Left ventricle myocardium inferior (tissue), 1 donor: ENCODE data around the gene NBDY. TPM values are rescaled to one million over a fixed set of nuclear protein-coding genes. Genes with fewer than 3 reads are reported as not detected.

ENCODE experiments used
- DNase-seq: peaks from one replicate; pipeline ENCODE4 v3.0.0-alpha.2; 2020
- H3K27ac ChIP-seq: fragments of 200-600 bp; replicated peaks from 2 replicates; pipeline ENCODE4 v1.8.0; 2021
- H3K27me3 ChIP-seq: fragments of 200-600 bp; 2 replicates; pipeline ENCODE4 v1.8.0; 2021; ENCODE audit warnings: low read depth
- H3K36me3 ChIP-seq: fragments of 200-600 bp; 2 replicates; pipeline ENCODE4 v1.8.0; 2021
- H3K4me1 ChIP-seq: fragments of 200-600 bp; 2 replicates; pipeline ENCODE4 v1.8.0; 2021
- H3K4me3 ChIP-seq: fragments of 200-600 bp; 2 replicates; pipeline ENCODE4 v1.8.0; 2021; ENCODE audit warnings: mild to moderate bottlenecking, moderate library complexity
- H3K9me3 ChIP-seq: fragments of 200-600 bp; replicated peaks from 2 replicates; pipeline ENCODE4 v1.8.0; 2021
- intact Hi-C: fragments of 100-400 bp; cut with micrococcal nuclease; formaldehyde crosslinking; loops from one replicate; pipeline ENCODE4 v1.11.0; 2022
- total RNA-seq: library from RNA; stranded (reverse); fragmentation: NEBNext Ultra II Directional; extraction: Animal tissue kit (Norgen Biotek cat#: 25700); gene quantifications from one replicate; pipeline ENCODE4 v1.2.1, GENCODE V29; 2021
- TF ChIP-seq, protein P1 (sequence below): fragments of 200-600 bp; IDR thresholded peaks from 2 replicates; pipeline ENCODE4 v1.8.0; 2021; ENCODE audit warnings: antibody characterized with exemption, mild to moderate bottlenecking, borderline replicate concordance
- donor health status: DM: no; HTN: yes; CAD: no; lungs with severe emphysema.

The NBDY gene
- total RNA-seq, 1 donor from 2014 or later, result 26.5 TPM

DNA sequence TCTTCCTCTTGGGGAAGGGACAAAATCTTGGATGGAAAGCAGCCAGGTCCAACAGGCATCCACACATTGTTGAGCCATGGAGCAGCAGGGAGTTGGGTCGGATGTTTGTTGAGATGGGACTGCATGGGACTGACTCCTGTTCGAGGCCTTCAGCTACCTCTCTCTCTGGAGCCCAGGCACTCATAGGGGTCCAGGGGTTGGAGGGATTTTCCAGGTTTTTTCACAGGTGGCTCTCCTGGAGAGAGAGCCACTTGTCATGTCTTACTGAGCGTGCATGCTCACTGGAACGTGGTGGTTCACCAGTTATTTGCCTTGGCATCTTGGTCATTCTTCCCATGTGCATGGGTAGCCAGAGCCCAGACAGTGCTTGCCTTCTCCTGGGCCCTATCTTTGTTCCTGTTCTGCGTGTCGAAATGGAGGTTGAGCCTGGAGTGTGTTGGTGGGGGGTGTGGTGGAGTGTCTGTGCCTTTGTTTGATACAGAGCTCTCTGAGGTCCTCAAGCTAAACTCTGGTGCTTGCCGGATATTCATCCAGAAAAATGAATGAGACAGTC lies 60.6 kb downstream of the NBDY start:
- Histone ChIP-seq H3K9me3 (no peaks in the 10 kb centered on the region), H3K27me3 (no peaks in the 10 kb centered on the region), H3K4me3 (no peak overlapping the region), H3K27ac (no peak overlapping the region), H3K36me3 (no peaks in the 10 kb centered on the region), H3K4me1 (no peaks in the 10 kb centered on the region)
- DNase-seq, result no peak
- TF ChIP-seq, protein P1, sequence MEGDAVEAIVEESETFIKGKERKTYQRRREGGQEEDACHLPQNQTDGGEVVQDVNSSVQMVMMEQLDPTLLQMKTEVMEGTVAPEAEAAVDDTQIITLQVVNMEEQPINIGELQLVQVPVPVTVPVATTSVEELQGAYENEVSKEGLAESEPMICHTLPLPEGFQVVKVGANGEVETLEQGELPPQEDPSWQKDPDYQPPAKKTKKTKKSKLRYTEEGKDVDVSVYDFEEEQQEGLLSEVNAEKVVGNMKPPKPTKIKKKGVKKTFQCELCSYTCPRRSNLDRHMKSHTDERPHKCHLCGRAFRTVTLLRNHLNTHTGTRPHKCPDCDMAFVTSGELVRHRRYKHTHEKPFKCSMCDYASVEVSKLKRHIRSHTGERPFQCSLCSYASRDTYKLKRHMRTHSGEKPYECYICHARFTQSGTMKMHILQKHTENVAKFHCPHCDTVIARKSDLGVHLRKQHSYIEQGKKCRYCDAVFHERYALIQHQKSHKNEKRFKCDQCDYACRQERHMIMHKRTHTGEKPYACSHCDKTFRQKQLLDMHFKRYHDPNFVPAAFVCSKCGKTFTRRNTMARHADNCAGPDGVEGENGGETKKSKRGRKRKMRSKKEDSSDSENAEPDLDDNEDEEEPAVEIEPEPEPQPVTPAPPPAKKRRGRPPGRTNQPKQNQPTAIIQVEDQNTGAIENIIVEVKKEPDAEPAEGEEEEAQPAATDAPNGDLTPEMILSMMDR, result no peak
- intact Hi-C loops, result no loop called here

DNA sequence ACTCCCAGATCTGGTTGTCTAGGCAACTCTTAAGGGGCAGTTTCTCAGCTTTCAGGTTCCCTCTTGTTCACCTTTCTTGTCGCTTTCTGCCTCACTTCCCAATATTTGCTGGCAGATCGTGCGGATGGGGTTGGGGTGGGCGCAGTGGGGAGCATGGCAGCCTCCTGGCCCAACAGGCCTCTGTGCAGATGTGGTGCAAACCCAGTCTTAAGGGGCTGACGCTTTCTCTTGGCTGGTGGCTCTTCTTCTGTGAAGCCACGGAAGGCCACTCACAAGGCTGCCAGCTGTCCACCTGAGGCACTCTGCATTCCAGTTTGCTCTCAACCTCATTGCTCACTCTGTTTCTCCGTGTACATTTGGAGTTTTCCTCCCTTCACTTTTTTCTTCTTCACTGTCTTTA lies 61.7 kb downstream of the NBDY start:
- TF ChIP-seq, protein P1, result no peak
- Histone ChIP-seq H3K4me3 (no peak overlapping the region), H3K27ac (no peak overlapping the region), H3K4me1 (no peaks in the 10 kb centered on the region), H3K9me3 (no peaks in the 10 kb centered on the region), H3K27me3 (no peaks in the 10 kb centered on the region), H3K36me3 (no peaks in the 10 kb centered on the region)
- intact Hi-C loops, result no loop called here
- no peak for DNase-seq

DNA sequence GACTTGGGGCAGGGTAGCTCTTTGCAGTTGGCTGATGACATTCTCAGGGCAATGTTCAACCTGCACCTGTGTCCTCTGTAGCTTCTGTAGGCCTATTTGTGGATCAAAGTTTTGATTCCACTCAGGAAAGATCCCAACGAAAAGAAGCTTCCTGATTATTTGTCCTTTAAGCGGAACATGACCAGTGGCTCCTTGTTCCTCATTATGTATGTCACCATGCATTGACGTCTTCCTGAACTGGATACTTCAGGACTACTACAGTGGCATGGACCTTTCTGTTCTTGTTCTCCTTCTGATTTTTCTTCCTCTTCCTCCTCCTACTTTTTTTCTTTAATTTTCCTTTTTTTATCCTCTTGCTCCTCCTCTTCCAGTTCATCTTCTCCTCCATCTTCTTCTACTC lies 62.4 kb downstream of the NBDY start:
- intact Hi-C loops, result no loop called here
- H3K27ac ChIP-seq, result no peak overlapping the region

DNA sequence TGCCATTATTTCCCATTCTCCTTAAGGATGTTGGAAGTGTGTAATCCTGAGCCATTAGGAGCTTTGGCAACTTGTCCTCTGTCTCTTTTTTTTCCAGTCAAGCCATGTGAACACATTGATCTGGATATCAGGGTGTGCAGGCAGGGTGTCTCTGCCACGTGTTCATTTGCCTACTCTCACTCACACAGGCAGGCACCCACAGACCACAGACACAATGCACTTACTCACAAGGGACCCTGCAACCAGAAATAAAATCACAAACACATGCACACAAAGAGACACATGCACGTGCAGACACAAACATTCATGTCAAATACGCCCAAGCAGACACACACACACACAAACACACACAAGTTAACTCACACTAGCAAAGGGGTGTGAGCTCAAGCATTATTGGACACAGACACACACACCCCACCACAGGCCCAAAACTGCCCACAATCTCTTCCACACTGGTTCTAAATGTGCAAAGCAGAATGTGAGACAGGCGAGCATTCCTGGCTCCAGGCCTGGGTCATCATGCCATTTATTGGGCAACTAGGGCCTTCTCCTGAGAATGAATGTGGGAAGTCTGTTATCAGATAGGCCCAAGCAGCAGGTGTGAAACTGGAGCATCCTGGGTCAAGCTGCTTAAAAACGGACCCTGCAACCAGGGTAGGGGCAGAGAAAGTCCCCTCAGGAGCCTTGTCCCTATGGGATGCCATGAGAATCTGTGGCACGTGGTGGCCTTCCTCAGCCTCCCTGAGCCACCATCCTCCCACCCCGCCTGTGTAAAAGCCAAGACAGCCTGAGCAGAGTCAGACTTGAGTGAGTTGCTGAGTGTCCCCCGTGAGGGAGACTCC lies 63.4 kb downstream of the NBDY start:
- no peak for DNase-seq
- H3K27ac ChIP-seq, result no peak overlapping the region
- intact Hi-C loops, result no loop called here
- H3K4me3 ChIP-seq, result no peak overlapping the region
- no peaks in the 10 kb centered on the region for H3K4me1 ChIP-seq
- no peaks in the 10 kb centered on the region for H3K36me3 ChIP-seq
- H3K9me3 ChIP-seq, result no peaks in the 10 kb centered on the region
- no peaks in the 10 kb centered on the region for H3K27me3 ChIP-seq
- TF ChIP-seq, protein P1, result no peak

More for the DNA sequence above, 62.4 kb downstream of the NBDY start:
- H3K4me3 ChIP-seq, result no peak overlapping the region
- no peaks in the 10 kb centered on the region for H3K9me3 ChIP-seq
- TF ChIP-seq, protein P1, result no peak
- H3K36me3 ChIP-seq, result no peaks in the 10 kb centered on the region
- no peaks in the 10 kb centered on the region for H3K27me3 ChIP-seq
- DNase-seq, result no peak
- no peaks in the 10 kb centered on the region for H3K4me1 ChIP-seq

DNA sequence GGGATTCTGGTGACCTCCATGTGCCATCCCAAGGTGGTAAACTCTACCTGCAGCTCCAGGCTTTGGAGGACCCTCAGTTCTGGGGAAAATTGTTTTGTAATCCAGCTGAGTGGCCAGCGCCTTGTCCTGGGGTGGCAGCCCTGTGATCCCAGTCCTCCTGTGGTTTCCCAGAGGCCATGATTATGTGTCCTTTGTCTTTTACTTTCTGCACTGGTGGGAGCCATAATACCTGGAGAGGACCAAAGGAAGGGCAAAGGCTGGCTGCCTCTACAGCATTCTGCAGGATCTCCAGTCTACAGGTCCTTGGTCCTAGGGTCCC lies 64.0 kb downstream of the NBDY start:
- TF ChIP-seq, protein P1, result no peak
- Histone ChIP-seq H3K9me3 (no peaks in the 10 kb centered on the region), H3K4me1 (peaks cover 3% of the 10 kb centered on the region), H3K4me3 (no peak overlapping the region), H3K27ac (no peak overlapping the region), H3K27me3 (no peaks in the 10 kb centered on the region), H3K36me3 (no peaks in the 10 kb centered on the region)
- intact Hi-C loops, result no loop called here
- no peak for DNase-seq
